ENCODE data around the gene ATRNL1. TPM values are rescaled to one million over a fixed set of nuclear protein-coding genes. Genes with fewer than 3 reads are reported as not detected.

The ATRNL1 gene
- total RNA-seq, 1 experiment from 2014 or later, result not detected

DNA sequence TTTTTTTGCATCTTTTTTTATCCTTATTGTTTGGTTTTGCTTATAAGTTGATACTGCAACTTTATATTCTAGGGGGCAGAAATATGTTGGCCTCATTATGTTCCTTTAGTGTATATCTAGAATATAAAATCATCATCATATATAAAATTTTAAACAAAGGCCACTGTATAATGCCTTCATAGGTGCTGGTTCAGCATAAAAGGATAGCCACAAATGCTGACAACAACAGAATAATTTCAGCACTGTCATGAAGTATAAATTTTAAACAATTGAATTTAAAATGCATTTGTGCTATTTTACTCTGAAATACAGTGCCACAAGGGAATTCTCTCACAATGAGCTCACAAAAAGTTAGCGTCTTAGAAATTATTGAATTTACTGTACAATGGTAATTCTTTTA lies 285.9 kb downstream of the ATRNL1 start:
- Mint-ChIP-seq H3K4me3 (ENCODE audit: unreplicated experiment) (no peak overlapping the region), H3K27me3 (ENCODE audit: insufficient read depth, unreplicated experiment) (peaks cover 39% of the 10 kb centered on the region), H3K36me3 (ENCODE audit: insufficient read depth, unreplicated experiment) (no peaks in the 10 kb centered on the region), H3K4me1 (ENCODE audit: insufficient read depth, unreplicated experiment) (no peaks in the 10 kb centered on the region), H3K9me3 (ENCODE audit: unreplicated experiment) (peaks cover 7% of the 10 kb centered on the region), H3K27ac (ENCODE audit: low read depth, unreplicated experiment) (no peak overlapping the region)
- CTCF ChIA-PET, result no interaction called here
- POLR2A ChIA-PET, result no interaction called here
- TF ChIP-seq, protein P1, sequence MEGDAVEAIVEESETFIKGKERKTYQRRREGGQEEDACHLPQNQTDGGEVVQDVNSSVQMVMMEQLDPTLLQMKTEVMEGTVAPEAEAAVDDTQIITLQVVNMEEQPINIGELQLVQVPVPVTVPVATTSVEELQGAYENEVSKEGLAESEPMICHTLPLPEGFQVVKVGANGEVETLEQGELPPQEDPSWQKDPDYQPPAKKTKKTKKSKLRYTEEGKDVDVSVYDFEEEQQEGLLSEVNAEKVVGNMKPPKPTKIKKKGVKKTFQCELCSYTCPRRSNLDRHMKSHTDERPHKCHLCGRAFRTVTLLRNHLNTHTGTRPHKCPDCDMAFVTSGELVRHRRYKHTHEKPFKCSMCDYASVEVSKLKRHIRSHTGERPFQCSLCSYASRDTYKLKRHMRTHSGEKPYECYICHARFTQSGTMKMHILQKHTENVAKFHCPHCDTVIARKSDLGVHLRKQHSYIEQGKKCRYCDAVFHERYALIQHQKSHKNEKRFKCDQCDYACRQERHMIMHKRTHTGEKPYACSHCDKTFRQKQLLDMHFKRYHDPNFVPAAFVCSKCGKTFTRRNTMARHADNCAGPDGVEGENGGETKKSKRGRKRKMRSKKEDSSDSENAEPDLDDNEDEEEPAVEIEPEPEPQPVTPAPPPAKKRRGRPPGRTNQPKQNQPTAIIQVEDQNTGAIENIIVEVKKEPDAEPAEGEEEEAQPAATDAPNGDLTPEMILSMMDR (IDR thresholded peaks at IDR 0.05; ENCODE audit: unreplicated experiment), result no peak
- BruUV-seq (replicated peaks), result no TSS peak
- intact Hi-C loops (cut with micrococcal nuclease), result no loop called here
- no peak for DNase-seq (ENCODE audit: unreplicated experiment)

DNA sequence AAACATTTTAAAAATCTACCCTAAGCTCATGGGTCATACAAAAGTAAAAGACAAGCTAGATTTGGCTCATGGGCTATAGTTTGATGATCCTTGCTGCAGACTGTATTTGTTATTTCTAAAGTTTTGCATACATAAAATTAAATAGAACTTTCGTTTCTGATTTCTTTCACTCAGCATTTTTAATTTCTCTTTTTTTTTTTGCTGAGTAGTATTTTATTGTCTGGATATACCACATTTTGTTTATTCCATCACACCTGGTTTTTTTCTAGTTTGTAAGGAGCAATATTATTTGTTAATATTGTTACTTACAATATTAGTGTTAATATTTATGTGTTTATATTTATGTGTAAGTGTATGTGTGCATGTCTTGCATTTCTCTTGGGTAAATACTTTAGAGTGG lies 291.5 kb downstream of the ATRNL1 start:
- POLR2A ChIA-PET, result no interaction called here
- no TSS peak for BruUV-seq (replicated peaks)
- H3K4me3 Mint-ChIP-seq (ENCODE audit: unreplicated experiment), result no peak overlapping the region
- H3K9me3 Mint-ChIP-seq (ENCODE audit: unreplicated experiment), result no peaks in the 10 kb centered on the region
- intact Hi-C loops (cut with micrococcal nuclease), result no loop called here
- no peak overlapping the region for H3K27ac Mint-ChIP-seq (ENCODE audit: low read depth, unreplicated experiment)
- H3K36me3 Mint-ChIP-seq (ENCODE audit: insufficient read depth, unreplicated experiment), result no peaks in the 10 kb centered on the region
- H3K27me3 Mint-ChIP-seq (ENCODE audit: insufficient read depth, unreplicated experiment), result peaks cover 45% of the 10 kb centered on the region
- no peaks in the 10 kb centered on the region for H3K4me1 Mint-ChIP-seq (ENCODE audit: insufficient read depth, unreplicated experiment)
- CTCF ChIA-PET, result no interaction called here
- DNase-seq (ENCODE audit: unreplicated experiment), result no peak
- TF ChIP-seq, protein P1 (IDR thresholded peaks at IDR 0.05; ENCODE audit: unreplicated experiment), result no peak

DNA sequence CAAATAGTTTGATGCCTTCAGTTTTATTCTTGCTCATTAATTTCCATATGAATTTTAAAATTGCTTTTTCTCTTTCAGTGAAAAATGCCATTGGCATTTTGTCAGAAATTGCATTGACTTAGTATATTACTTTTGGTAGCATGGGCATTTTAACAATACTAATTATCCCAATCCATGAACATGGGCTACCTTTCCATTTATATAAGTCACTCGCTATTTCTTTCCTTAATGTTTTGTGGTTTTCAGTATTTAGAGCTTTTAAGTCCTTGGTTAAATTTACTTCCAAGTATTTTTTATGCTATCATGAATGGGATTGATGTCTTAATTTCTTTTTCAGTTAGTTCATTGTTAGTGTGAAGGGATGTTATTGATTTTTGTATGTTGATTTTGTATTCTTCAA lies 297.4 kb downstream of the ATRNL1 start:
- H3K27me3 Mint-ChIP-seq (ENCODE audit: insufficient read depth, unreplicated experiment), result peaks cover 81% of the 10 kb centered on the region
- no peaks in the 10 kb centered on the region for H3K36me3 Mint-ChIP-seq (ENCODE audit: insufficient read depth, unreplicated experiment)
- intact Hi-C loops (cut with micrococcal nuclease), result no loop called here
- ChIA-PET CTCF (no interaction called here), POLR2A (no interaction called here)
- H3K4me1 Mint-ChIP-seq (ENCODE audit: insufficient read depth, unreplicated experiment), result no peaks in the 10 kb centered on the region
- no peaks in the 10 kb centered on the region for H3K9me3 Mint-ChIP-seq (ENCODE audit: unreplicated experiment)
- no peak for DNase-seq (ENCODE audit: unreplicated experiment)
- BruUV-seq (replicated peaks), result no TSS peak
- H3K4me3 Mint-ChIP-seq (ENCODE audit: unreplicated experiment), result no peak overlapping the region
- TF ChIP-seq, protein P1 (IDR thresholded peaks at IDR 0.05; ENCODE audit: unreplicated experiment), result no peak
- H3K27ac Mint-ChIP-seq (ENCODE audit: low read depth, unreplicated experiment), result no peak overlapping the region

DNA sequence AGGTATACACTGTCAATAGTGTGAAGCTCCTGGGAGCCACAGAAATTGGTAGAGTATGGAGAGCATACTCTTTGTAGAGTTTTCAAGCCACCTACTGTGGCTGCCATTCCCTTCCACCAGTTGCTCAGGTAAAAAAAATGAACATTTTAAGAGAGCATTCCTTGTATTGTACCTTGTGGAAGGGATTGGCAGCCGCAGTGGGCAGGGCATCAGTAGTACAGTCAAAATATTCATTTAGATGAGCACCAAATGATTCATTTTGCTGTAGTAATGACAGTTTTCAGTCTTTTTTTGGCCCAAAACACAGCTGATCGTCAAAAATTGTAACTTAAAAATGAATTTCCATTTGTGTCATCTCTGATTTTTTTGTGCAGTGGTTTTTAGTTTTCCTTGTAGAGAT lies 304.9 kb downstream of the ATRNL1 start:
- POLR2A ChIA-PET, result interaction anchor here (0.7 to 0.9 kb wide), 2 partner anchors 10 to 393 kb away, joined by 3 read pairs; no protein-coding TSS in a partner anchor
- peaks cover 4% of the 10 kb centered on the region for H3K4me1 Mint-ChIP-seq (ENCODE audit: insufficient read depth, unreplicated experiment)
- no peak for DNase-seq (ENCODE audit: unreplicated experiment)
- intact Hi-C loops (cut with micrococcal nuclease), result no loop called here
- peaks cover 70% of the 10 kb centered on the region for H3K27me3 Mint-ChIP-seq (ENCODE audit: insufficient read depth, unreplicated experiment)
- TF ChIP-seq, protein P1 (IDR thresholded peaks at IDR 0.05; ENCODE audit: unreplicated experiment), result no peak
- no peaks in the 10 kb centered on the region for H3K36me3 Mint-ChIP-seq (ENCODE audit: insufficient read depth, unreplicated experiment)
- CTCF ChIA-PET, result interaction anchor here (1.4 kb wide), 1 partner anchor 18 kb away, joined by 3 read pairs; no protein-coding TSS in a partner anchor
- no peak overlapping the region for H3K27ac Mint-ChIP-seq (ENCODE audit: low read depth, unreplicated experiment)
- no peaks in the 10 kb centered on the region for H3K9me3 Mint-ChIP-seq (ENCODE audit: unreplicated experiment)
- BruUV-seq (replicated peaks), result no TSS peak
- no peak overlapping the region for H3K4me3 Mint-ChIP-seq (ENCODE audit: unreplicated experiment)
